K562 (cell line): Measurements from ENCODE around the gene FASTK. TPM values are rescaled to one million over a fixed set of nuclear protein-coding genes. Genes with fewer than 3 reads are reported as not detected.
A peak's percentile ranks its signal among the peaks of the same experiment; 100 is the strongest.

ENCODE experiments used
- ARID4B ChIP-seq: sonication (generic); formaldehyde crosslinking; IDR thresholded peaks from 2 replicates; pipeline ENCODE4 v1.8.0; 2022; ENCODE audit warnings: mild to moderate bottlenecking, missing genetic modification reagents
- EGR1 ChIP-seq: fragments of 450-650 bp; conservative IDR thresholded peaks from 2 replicates; pipeline ENCODE4 v1.6.1; 2017; ENCODE audit warnings: mild to moderate bottlenecking
- ELK1 ChIP-seq: sonication (generic); formaldehyde crosslinking; IDR thresholded peaks from 2 replicates; pipeline ENCODE4 v1.8.1; 2022; ENCODE audit warnings: missing genetic modification reagents
- FIP1L1 ChIP-seq: fragments of 200-400 bp; formaldehyde crosslinking; IDR thresholded peaks from 2 replicates; pipeline ENCODE4 v1.6.1; 2018; ENCODE audit warnings: mild to moderate bottlenecking, low read depth, low read length; ENCODE audit not compliant: poor library complexity, severe bottlenecking
- HDGF ChIP-seq: fragments of 450-650 bp; IDR thresholded peaks from 2 replicates; pipeline ENCODE4 v1.6.1; 2016
- IRF2 ChIP-seq: sonication (generic); formaldehyde crosslinking; IDR thresholded peaks from 2 replicates; pipeline ENCODE4 v1.8.1; 2022; ENCODE audit warnings: mild to moderate bottlenecking, missing genetic modification reagents
- KAT2B ChIP-seq: IDR thresholded peaks from one replicate; pipeline ENCODE4 v1.6.1; 2012; ENCODE audit warnings: low read depth, mild to moderate bottlenecking, control low read depth, inconsistent platforms, low read length, moderate library complexity
- KLF1 ChIP-seq: fragments of 450-650 bp; IDR thresholded peaks from 2 replicates; pipeline ENCODE4 v1.6.1; 2016; ENCODE audit warnings: missing genetic modification characterization, missing compliant biosample characterization
- MEF2D ChIP-seq: conservative IDR thresholded peaks from 2 replicates; pipeline ENCODE4 v1.6.1; 2016; ENCODE audit warnings: low read depth, missing genetic modification characterization, missing compliant biosample characterization
- MEIS2 ChIP-seq: fragments of 450-650 bp; IDR thresholded peaks from 2 replicates; pipeline ENCODE4 v1.6.1; 2014; ENCODE audit warnings: mild to moderate bottlenecking; ENCODE audit not compliant: partially characterized antibody
- NEUROD1 ChIP-seq: fragments of 150-350 bp; IDR thresholded peaks from 2 replicates; pipeline ENCODE4 v1.6.1; 2014; ENCODE audit warnings: borderline replicate concordance, low read length, low read depth; ENCODE audit not compliant: partially characterized antibody
- PCBP1 ChIP-seq: fragments of 200-400 bp; formaldehyde crosslinking; IDR thresholded peaks from 2 replicates; pipeline ENCODE4 v1.6.1; 2018; ENCODE audit warnings: mild to moderate bottlenecking, low read depth, low read length; ENCODE audit not compliant: poor library complexity, severe bottlenecking
- PHF8 ChIP-seq: fragments of 200-600 bp; sonication (generic); IDR thresholded peaks from 2 replicates; pipeline ENCODE4 v1.6.1; 2012; ENCODE audit warnings: mixed run types, mild to moderate bottlenecking, inconsistent platforms, low read length, moderate library complexity, borderline replicate concordance
- SIN3A ChIP-seq, 2 experiments: fragments of 150-350 bp in 1 of 2; IDR thresholded peaks; 2 replicates each; pipeline ENCODE4 v1.6.1; 2011 to 2016; ENCODE audit warnings: borderline replicate concordance in 2 of 2, low read depth in 2 of 2, low read length in 2 of 2, mild to moderate bottlenecking in 2 of 2, moderate library complexity in 2 of 2; ENCODE audit not compliant: control insufficient read depth in 1 of 2
- SMAD4 ChIP-seq: fragments of 250-450 bp; sonication (Bioruptor Pico); conservative IDR thresholded peaks from 2 replicates; pipeline ENCODE4 v1.8.0; 2021; ENCODE audit warnings: inconsistent platforms, mild to moderate bottlenecking, moderate library complexity
- STAT6 ChIP-seq: sonication (generic); formaldehyde crosslinking; IDR thresholded peaks from 2 replicates; pipeline ENCODE4 v1.8.1; 2023; ENCODE audit warnings: mild to moderate bottlenecking, missing genetic modification reagents
- polyA plus RNA-seq, 8 experiments: library from polyadenylated mRNA; depleted of rRNA in 4 of 8; stranded (reverse) in 5 of 8; unstranded in 3 of 8; fragments of >200 nt; fragmentation: Nextera tagmentation in 2 of 8; fragmentation: Illumina TruSeq in 1 of 8; extraction: Ambion mirVana in 2 of 8; extraction: Trizol in 1 of 8; gene quantifications; 2 replicates each; pipeline versions ENCODE4 v1.2.1 to v1.2.3, GENCODE V29; 2011 to 2014; ENCODE audit warnings: inconsistent platforms in 1 of 8, missing spikeins in 1 of 8
- total RNA-seq, 7 experiments: library from RNA; depleted of rRNA in 6 of 7; stranded (reverse); fragments of >200 nt in 6 of 7; fragmentation: Illumina TruSeq in 2 of 7; extraction: Trizol in 2 of 7; gene quantifications; 2 replicates each; pipeline versions ENCODE4 v1.2.1 to v1.2.3, GENCODE V29; 2011 to 2021; ENCODE audit warnings: low replicate concordance in 1 of 7
- TF ChIP-seq, protein P1 (sequence below): conservative IDR thresholded peaks from 2 replicates; pipeline ENCODE4 v1.6.1; 2011; ENCODE audit warnings: low read depth, mild to moderate bottlenecking, low read length; ENCODE audit not compliant: control insufficient read depth

The FASTK gene
- total and polyA plus RNA-seq, 9 of the 15 experiments (the other 6 are each of a cell fraction or from before 2014, with no cell fraction given), result 0.51 to 150 (median 48.2) TPM

- TF ChIP-seq ARID4B (CRISPR knock-in tag), result peak; percentile 86; the same call in 1 of the 2 replicates
- peak; percentile 59 for TF ChIP-seq MEIS2
- TF ChIP-seq NEUROD1, result peak; percentile 20
- TF ChIP-seq KLF1 (tag), result 0 out of 2 replicates have a peak, but pooled peaks have one; percentile 42
- no peak for TF ChIP-seq ELK1
- no peak for TF ChIP-seq KAT2B
- peak; percentile 55; the same call in 1 of the 2 replicates for TF ChIP-seq PHF8
- TF ChIP-seq MEF2D, result no peak
- TF ChIP-seq SIN3A (IDR thresholded peaks at IDR 0.05; ENCODE audit: borderline replicate concordance in 2 of 2, control insufficient read depth in 1 of 2, low read depth in 2 of 2, low read length in 2 of 2), result peak; percentile 78 to 86; a peak in 2 of 4 replicates
- TF ChIP-seq, protein P1, sequence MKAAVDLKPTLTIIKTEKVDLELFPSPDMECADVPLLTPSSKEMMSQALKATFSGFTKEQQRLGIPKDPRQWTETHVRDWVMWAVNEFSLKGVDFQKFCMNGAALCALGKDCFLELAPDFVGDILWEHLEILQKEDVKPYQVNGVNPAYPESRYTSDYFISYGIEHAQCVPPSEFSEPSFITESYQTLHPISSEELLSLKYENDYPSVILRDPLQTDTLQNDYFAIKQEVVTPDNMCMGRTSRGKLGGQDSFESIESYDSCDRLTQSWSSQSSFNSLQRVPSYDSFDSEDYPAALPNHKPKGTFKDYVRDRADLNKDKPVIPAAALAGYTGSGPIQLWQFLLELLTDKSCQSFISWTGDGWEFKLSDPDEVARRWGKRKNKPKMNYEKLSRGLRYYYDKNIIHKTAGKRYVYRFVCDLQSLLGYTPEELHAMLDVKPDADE, result peak; percentile 97
- peak; percentile 27 for TF ChIP-seq PCBP1
- TF ChIP-seq FIP1L1, result peak; percentile 80
- no peak for TF ChIP-seq IRF2
- TF ChIP-seq EGR1, result peak; percentile 79
- TF ChIP-seq SMAD4 (CRISPR knock-in tag), result peak; percentile 34; the same call in 1 of the 2 replicates
- TF ChIP-seq STAT6 (CRISPR knock-in tag), result 0 out of 2 replicates have a peak, but pooled peaks have one; percentile 83
- no peak for TF ChIP-seq HDGF
Measured at GRCh38 chr7:151083071-151083823, 2.6 kb upstream of the FASTK start, which contains the start of gene TMUB1 (continued).
